ENCODE data around the gene CADM1. TPM values are rescaled to one million over a fixed set of nuclear protein-coding genes. Genes with fewer than 3 reads are reported as not detected.

The CADM1 gene
- polyA plus RNA-seq, 3 donors = 122 to 132 (median 131) TPM

- DNase-seq = peak; percentile 90
These were observed 94.5 kb downstream of the CADM1 start for GRCh38 chr11:115409691-115410220.

GRCh38 chr11:115409116-115409670 is 95.0 kb downstream of the CADM1 start:
- DNase-seq = no peak

- DNase-seq = peak; percentile 78
These were observed 95.9 kb downstream of the CADM1 start for GRCh38 chr11:115408036-115408921.

GRCh38 chr11:115407496-115407895 is 96.7 kb downstream of the CADM1 start:
- no peak for DNase-seq

GRCh38 chr11:115406404-115406803 is 97.8 kb downstream of the CADM1 start:
- DNase-seq = no peak

GRCh38 chr11:115398333-115399080 is 105.7 kb downstream of the CADM1 start:
- no peak for DNase-seq

GRCh38 chr11:115396533-115396932 is 107.7 kb downstream of the CADM1 start:
- peak; percentile 51 for DNase-seq

GRCh38 chr11:115393950-115394349 is 110.3 kb downstream of the CADM1 start:
- no peak for DNase-seq

GRCh38 chr11:115391598-115391997 is 112.6 kb downstream of the CADM1 start:
- DNase-seq = peak; percentile 59

- DNase-seq = no peak
These were observed 113.1 kb downstream of the CADM1 start for GRCh38 chr11:115391160-115391559.

- DNase-seq = no peak
These were observed 113.8 kb downstream of the CADM1 start for GRCh38 chr11:115390441-115390840.

GRCh38 chr11:115389790-115390189 is 114.4 kb downstream of the CADM1 start:
- no peak for DNase-seq

- DNase-seq = no peak
These were observed 119.0 kb downstream of the CADM1 start for GRCh38 chr11:115385226-115385625.

GRCh38 chr11:115384236-115384635 is 120.0 kb downstream of the CADM1 start:
- no peak for DNase-seq

- no peak for DNase-seq
These were observed 120.8 kb downstream of the CADM1 start for GRCh38 chr11:115383431-115383830.

- no peak for DNase-seq
These were observed 124.7 kb downstream of the CADM1 start for GRCh38 chr11:115379528-115379927.

GRCh38 chr11:115378557-115378956 is 125.7 kb downstream of the CADM1 start:
- DNase-seq = no peak

- DNase-seq = no peak
These were observed 126.3 kb downstream of the CADM1 start for GRCh38 chr11:115377882-115378296.

GRCh38 chr11:115368616-115369015 is 135.6 kb downstream of the CADM1 start:
- no peak for DNase-seq

GRCh38 chr11:115366826-115367225 is 137.4 kb downstream of the CADM1 start:
- DNase-seq = no peak

GRCh38 chr11:115365907-115366306 is 138.3 kb downstream of the CADM1 start:
- no peak for DNase-seq

- no peak for DNase-seq
These were observed 139.3 kb downstream of the CADM1 start for GRCh38 chr11:115364896-115365295.
